ENCODE data around the gene ZSCAN31.
"Not testable (repeated sequence)": the region's sequence is repeated elsewhere in the genome, so short reads cannot be mapped to it uniquely, and the experiment has no call there.

Gene ZSCAN31

GRCh38 chr6:28312939-28313338 is 23.0 kb downstream of the ZSCAN31 start:
- no peak for DNase-seq

- DNase-seq = no peak
These were observed 24.7 kb downstream of the ZSCAN31 start for GRCh38 chr6:28311139-28311823.

DNA sequence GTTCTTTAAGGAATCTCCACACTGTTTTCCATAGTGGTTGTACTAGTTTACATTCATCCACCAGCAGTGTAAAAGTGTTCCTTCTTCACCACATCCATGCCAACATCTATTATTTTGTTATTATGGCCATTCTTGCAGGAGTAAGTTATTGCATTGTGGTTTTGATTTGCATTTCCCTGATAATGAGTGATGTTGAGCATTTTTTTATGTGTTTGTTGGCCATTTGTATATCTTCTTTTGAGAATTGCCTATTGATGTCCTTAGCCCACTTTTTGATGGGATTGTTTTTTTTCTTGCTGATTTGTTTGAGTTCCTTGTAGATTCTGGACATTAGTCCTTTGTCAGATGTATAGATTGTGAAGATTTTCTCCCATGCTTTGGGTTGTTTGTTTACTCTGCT is 29.6 kb downstream of the ZSCAN31 start:
- not testable (repeated sequence) for DNase-seq

DNA sequence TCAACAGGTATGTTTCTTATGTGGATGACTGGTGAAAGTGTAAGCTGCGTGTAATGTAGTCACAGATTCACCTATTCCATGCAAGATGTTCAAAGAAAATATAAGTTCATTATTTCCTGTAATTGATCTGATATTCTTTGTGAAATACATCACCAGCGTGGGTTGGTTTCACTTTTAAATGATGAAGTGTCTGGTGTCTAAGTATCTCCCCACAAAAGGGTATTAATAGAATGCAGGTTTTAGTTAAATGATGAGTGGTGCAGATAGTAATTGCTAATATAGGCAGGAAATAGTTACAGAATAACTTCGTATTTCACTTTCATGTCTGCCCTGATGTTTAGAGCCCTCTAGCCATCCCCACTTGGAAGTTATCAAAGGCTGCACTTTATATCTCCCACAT is 32.4 kb downstream of the ZSCAN31 start:
- no peak for DNase-seq

DNA sequence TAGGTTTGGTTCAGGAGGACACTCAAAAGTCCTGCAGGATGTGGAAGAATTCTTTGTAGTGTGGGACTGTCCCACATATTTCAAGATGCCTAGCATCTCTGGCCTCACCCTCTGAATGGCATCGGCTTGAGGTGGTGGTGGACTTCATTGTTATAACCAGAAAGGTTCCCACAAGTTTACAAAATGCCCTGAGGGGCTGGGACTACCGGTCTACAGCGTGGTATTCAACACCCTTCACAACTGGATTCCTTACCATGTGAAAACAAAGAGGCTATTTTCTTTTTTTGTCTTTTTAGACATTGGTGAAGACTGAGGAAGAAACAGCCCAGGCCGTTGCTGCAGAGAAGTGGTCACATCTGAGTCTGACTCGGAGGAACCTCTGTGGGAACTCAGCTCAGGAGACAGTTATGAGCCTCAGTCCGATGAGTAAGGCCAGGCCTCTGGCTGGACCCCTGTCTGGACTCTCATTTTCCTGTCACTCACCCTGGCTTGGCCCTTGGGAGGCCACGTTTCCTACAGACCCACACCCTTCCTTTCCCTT is 39.4 kb downstream of the ZSCAN31 start:
- no peak for DNase-seq

DNA sequence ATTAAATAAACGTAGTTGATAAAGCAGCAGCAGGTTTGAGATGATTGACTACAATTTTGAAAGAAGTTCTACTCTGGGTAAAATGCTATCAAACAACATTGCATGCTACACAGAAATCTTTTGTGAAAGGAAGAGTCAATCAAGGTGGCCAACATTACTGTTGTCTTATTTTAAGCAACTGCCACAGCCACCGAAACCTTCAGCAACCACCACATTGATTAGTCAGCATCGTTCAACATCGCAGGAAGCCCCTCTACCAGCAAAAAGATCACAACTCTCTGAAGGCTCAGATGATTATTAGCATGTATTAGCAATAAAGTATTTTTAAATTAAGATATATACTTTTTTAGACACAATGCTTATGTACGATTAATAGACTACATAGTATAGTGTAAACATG is 40.6 kb downstream of the ZSCAN31 start:
- DNase-seq = no peak

DNA sequence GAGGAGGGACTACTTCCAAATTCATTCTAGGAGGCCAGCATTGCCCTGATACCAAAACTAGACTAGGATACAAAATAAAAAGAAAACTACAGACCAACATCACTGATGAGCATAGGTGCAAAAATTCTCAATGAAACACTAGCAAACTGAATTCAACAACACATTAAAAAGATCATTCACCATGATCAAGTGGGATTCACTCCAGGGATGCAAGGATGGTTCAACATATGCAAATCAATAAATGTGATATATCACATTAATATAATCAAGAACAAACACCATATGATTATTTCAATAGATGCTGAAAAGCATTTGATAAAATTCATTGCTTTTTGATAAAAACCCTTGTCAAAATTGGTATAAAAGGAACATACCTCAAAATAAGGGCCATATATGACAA is 44.4 kb downstream of the ZSCAN31 start:
- no peak for DNase-seq

- peak in 1 of 2 experiments; percentile 0 for DNase-seq
These were observed 53.0 kb downstream of the ZSCAN31 start for GRCh38 chr6:28282926-28283325.

GRCh38 chr6:28281288-28282064 is 54.5 kb downstream of the ZSCAN31 start, which contains the start of gene PGBD1:
PGBD1 (plus strand) TSS chr6:28281572; CDS start chr6:28283814, 2,242 bp downstream.
- DNase-seq = peak; percentile 79 to 84

GRCh38 chr6:28280595-28281287 is 55.2 kb downstream of the ZSCAN31 start:
- DNase-seq = no peak

DNA sequence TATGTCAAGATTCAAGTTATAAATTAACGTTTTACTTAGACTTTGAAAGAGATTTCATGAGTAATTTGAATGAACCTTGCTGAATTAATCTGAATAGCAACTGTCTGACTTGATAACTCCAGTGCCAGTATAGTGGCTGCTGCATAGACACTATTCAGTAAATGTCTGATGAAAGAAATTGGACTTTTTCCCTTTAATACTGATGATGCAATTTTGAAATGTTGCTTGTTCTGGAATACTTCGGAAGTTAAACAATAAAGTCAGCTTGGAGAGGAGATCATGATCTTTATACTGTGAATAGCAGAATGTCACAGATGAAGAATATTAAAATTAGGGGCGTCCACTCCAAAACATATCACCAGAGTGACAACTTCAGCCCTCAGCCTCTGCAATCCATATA is 58.2 kb downstream of the ZSCAN31 start:
- DNase-seq = no peak

- DNase-seq = no peak
These were observed 61.1 kb downstream of the ZSCAN31 start for GRCh38 chr6:28274888-28275287.
